MM.1S (cell line): ENCODE results near the gene PALD1.

Experiments
- DNase-seq: peaks from one replicate; pipeline ENCODE4 v3.0.0-alpha.2; 2015
- H2AFZ ChIP-seq: fragments of 300-600 bp; sonication (generic); 2 replicates; pipeline ENCODE4 v1.6.0; 2016; ENCODE audit warnings: antibody characterized with exemption, low read length
- H3F3A ChIP-seq: fragments of 300-600 bp; sonication (generic); 2 replicates; pipeline ENCODE4 v1.6.1; 2016; ENCODE audit warnings: mild to moderate bottlenecking, antibody characterized with exemption, low read length, moderate library complexity, mixed read lengths; ENCODE audit not compliant: insufficient read depth
- H3K27ac ChIP-seq: fragments of 300-600 bp; sonication (generic); 2 replicates; pipeline ENCODE4 v1.5.1; 2016; ENCODE audit warnings: mild to moderate bottlenecking, low read length
- H3K27me3 ChIP-seq: fragments of 300-600 bp; sonication (generic); replicated peaks from 2 replicates; pipeline ENCODE4 v1.6.0; 2016; ENCODE audit warnings: low read length; ENCODE audit not compliant: insufficient read depth
- H3K36me3 ChIP-seq: fragments of 300-600 bp; sonication (generic); replicated peaks from 2 replicates; pipeline ENCODE4 v1.6.1; 2016; ENCODE audit warnings: mild to moderate bottlenecking, low read length, mixed read lengths; ENCODE audit not compliant: insufficient read depth
- H3K4me1 ChIP-seq: fragments of 300-600 bp; sonication (generic); 2 replicates; pipeline ENCODE4 v1.6.1; 2016; ENCODE audit warnings: low read length, mixed read lengths
- H3K4me2 ChIP-seq: fragments of 300-600 bp; sonication (generic); 2 replicates; pipeline ENCODE4 v1.6.0; 2016; ENCODE audit warnings: low read depth, low read length
- H3K4me3 ChIP-seq: fragments of 300-600 bp; sonication (generic); 2 replicates; pipeline ENCODE4 v1.5.1; 2016; ENCODE audit warnings: low read length, mixed read lengths
- H3K79me2 ChIP-seq: fragments of 300-600 bp; sonication (generic); 2 replicates; pipeline ENCODE4 v1.6.1; 2016; ENCODE audit warnings: mixed run types, low read length, mixed read lengths
- H3K9ac ChIP-seq: fragments of 300-600 bp; sonication (generic); 2 replicates; pipeline ENCODE4 v1.6.1; 2016; ENCODE audit warnings: low read length, mixed read lengths
- H3K9me2 ChIP-seq: fragments of 300-600 bp; sonication (generic); replicated peaks from 2 replicates; pipeline ENCODE4 v1.6.1; 2016; ENCODE audit warnings: mild to moderate bottlenecking, low read length, mixed read lengths; ENCODE audit not compliant: insufficient read depth
- H3K9me3 ChIP-seq: fragments of 300-600 bp; sonication (generic); replicated peaks from 2 replicates; pipeline ENCODE4 v1.6.1; 2016; ENCODE audit warnings: mild to moderate bottlenecking, low read length, mixed read lengths; ENCODE audit not compliant: insufficient read depth
- H4K20me1 ChIP-seq: fragments of 300-600 bp; sonication (generic); 2 replicates; pipeline ENCODE4 v1.6.1; 2016; ENCODE audit warnings: mild to moderate bottlenecking, low read length, moderate library complexity, mixed read lengths; ENCODE audit not compliant: insufficient read depth
- EZH2 ChIP-seq: fragments of 300-600 bp; sonication (generic); optimal IDR thresholded peaks from 2 replicates; pipeline ENCODE3; 2017; ENCODE audit warnings: low read depth, mild to moderate bottlenecking, antibody characterized with exemption, low read length, mixed read lengths
- EZH2phosphoT487 ChIP-seq: fragments of 300-600 bp; sonication (generic); IDR thresholded peaks from 2 replicates; pipeline ENCODE4 v1.6.1; 2018; ENCODE audit warnings: antibody characterized with exemption, low read length
- TF ChIP-seq, protein P1 (sequence below): fragments of 300-600 bp; sonication (generic); IDR thresholded peaks from 2 replicates; pipeline ENCODE4 v1.5.1; 2016; ENCODE audit warnings: antibody characterized with exemption, low read length, mixed read lengths

The PALD1 gene

DNA sequence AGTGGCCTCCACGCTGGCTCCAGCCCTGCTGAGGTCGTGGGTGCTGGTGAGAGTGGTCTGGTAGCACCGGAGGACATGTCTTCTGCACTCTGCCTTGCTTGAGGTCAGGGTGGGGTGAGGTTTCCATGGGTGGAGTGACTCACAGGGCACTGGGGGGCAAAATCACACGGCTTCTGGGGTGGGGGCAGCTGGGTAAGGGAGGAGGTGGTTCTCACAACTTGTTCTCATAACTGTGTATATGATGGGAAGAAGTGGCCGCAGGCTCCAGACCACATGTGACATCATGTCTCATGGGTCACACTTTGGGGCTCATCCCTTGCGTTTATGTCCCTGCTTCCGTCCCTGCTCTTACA is 124.9 kb downstream of the PALD1 start:
- Histone ChIP-seq H3K4me3 (no peak overlapping the region), H3K36me3 (no peaks in the 10 kb centered on the region), H3K4me1 (no peaks in the 10 kb centered on the region), H3K79me2 (no peaks in the 10 kb centered on the region), H2AFZ (no peak overlapping the region), H3F3A (no peaks in the 10 kb centered on the region), H3K27me3 (no peaks in the 10 kb centered on the region), H3K27ac (no peak overlapping the region), H3K9me3 (no peaks in the 10 kb centered on the region), H3K9ac (no peak overlapping the region), H3K4me2 (no peak overlapping the region), H4K20me1 (no peaks in the 10 kb centered on the region), H3K9me2 (no peaks in the 10 kb centered on the region)
- TF ChIP-seq EZH2 = no peak
- DNase-seq = no peak

DNA sequence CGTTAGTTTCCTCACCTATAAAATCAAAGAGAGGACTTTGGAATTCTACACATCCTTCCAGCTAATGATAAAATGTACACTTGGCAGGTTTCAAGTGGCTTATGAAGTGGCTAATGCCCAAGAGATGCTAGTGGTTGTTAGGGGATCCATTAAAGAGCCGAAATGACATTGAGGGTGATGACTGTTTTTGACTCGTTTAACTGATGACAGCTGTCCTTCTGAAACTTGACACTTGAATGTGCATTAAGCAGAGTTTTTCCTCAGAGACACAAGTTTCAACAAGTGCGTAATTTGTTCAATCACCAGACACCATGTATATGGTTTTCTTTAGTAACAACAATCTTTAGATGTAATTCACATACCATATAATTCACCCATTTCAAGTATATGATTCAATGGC is 125.5 kb downstream of the PALD1 start:
- Histone ChIP-seq H3K9me2 (no peaks in the 10 kb centered on the region), H4K20me1 (no peaks in the 10 kb centered on the region), H2AFZ (no peak overlapping the region), H3K27me3 (no peaks in the 10 kb centered on the region), H3K4me3 (no peak overlapping the region), H3K9ac (no peak overlapping the region), H3K36me3 (no peaks in the 10 kb centered on the region), H3F3A (no peaks in the 10 kb centered on the region), H3K79me2 (no peaks in the 10 kb centered on the region), H3K4me2 (no peak overlapping the region), H3K4me1 (no peaks in the 10 kb centered on the region), H3K9me3 (no peaks in the 10 kb centered on the region), H3K27ac (no peak overlapping the region)
- no peak for DNase-seq
- TF ChIP-seq, protein P1, sequence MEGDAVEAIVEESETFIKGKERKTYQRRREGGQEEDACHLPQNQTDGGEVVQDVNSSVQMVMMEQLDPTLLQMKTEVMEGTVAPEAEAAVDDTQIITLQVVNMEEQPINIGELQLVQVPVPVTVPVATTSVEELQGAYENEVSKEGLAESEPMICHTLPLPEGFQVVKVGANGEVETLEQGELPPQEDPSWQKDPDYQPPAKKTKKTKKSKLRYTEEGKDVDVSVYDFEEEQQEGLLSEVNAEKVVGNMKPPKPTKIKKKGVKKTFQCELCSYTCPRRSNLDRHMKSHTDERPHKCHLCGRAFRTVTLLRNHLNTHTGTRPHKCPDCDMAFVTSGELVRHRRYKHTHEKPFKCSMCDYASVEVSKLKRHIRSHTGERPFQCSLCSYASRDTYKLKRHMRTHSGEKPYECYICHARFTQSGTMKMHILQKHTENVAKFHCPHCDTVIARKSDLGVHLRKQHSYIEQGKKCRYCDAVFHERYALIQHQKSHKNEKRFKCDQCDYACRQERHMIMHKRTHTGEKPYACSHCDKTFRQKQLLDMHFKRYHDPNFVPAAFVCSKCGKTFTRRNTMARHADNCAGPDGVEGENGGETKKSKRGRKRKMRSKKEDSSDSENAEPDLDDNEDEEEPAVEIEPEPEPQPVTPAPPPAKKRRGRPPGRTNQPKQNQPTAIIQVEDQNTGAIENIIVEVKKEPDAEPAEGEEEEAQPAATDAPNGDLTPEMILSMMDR = no peak
- TF ChIP-seq EZH2phosphoT487 = no peak
- TF ChIP-seq EZH2 = no peak

DNA sequence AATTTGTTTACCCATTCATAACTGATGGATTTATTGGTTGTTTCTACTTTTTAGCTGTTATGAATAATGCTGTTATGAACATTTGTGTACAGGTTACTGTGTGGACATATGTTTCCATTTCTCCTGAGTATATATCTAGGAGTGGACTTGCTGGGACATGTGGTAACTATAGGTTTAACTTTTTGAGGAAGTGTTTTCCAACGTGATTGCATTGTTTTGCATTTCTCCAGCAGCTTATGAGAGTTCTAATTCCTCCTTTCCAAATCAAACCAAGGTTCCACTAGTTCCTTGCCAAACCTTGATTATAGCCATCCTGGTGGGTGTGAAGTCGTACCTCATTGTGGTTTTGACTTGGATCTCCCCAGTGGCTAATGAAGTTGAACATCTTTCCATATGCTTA is 126.6 kb downstream of the PALD1 start:
- H3K4me2 ChIP-seq = no peak overlapping the region
- DNase-seq = no peak
- no peaks in the 10 kb centered on the region for H3K27me3 ChIP-seq
- no peaks in the 10 kb centered on the region for H3F3A ChIP-seq
- H3K9ac ChIP-seq = no peak overlapping the region
- H2AFZ ChIP-seq = no peak overlapping the region
- TF ChIP-seq EZH2phosphoT487 = no peak
- TF ChIP-seq EZH2 = no peak
- TF ChIP-seq, protein P1 = no peak
- H3K36me3 ChIP-seq = no peaks in the 10 kb centered on the region
- H3K4me3 ChIP-seq = no peak overlapping the region
- no peaks in the 10 kb centered on the region for H3K9me3 ChIP-seq
- no peak overlapping the region for H3K27ac ChIP-seq
- H4K20me1 ChIP-seq = no peaks in the 10 kb centered on the region
- H3K9me2 ChIP-seq = no peaks in the 10 kb centered on the region
- no peaks in the 10 kb centered on the region for H3K79me2 ChIP-seq
- H3K4me1 ChIP-seq = no peaks in the 10 kb centered on the region

- Histone ChIP-seq H3K9ac (no peak overlapping the region), H3K4me1 (no peaks in the 10 kb centered on the region), H3K36me3 (no peaks in the 10 kb centered on the region), H3K27me3 (no peaks in the 10 kb centered on the region), H3K27ac (no peak overlapping the region), H3K9me2 (no peaks in the 10 kb centered on the region), H3K9me3 (no peaks in the 10 kb centered on the region), H4K20me1 (no peaks in the 10 kb centered on the region), H2AFZ (no peak overlapping the region), H3K4me3 (no peak overlapping the region), H3K79me2 (no peaks in the 10 kb centered on the region), H3F3A (no peaks in the 10 kb centered on the region), H3K4me2 (no peak overlapping the region)
- DNase-seq = no peak
- TF ChIP-seq, protein P1 = no peak
- no peak for TF ChIP-seq EZH2
- TF ChIP-seq EZH2phosphoT487 = no peak
These were observed 129.4 kb downstream of the PALD1 start for GRCh38 chr10:70607936-70608335.
